A549 treated with DMSO at 1 μM for 4 hours (cell line): ENCODE measurements around the gene HINFP. TPM values are rescaled to one million over a fixed set of nuclear protein-coding genes. Genes with fewer than 3 reads are reported as not detected.

Experiments used
- total RNA-seq: library from RNA; stranded (reverse); fragments of 200-300 nt; extraction: Qiagen RNA extraction; gene quantifications from 5 replicates; pipeline ENCODE4 v1.2.3, GENCODE V29; 2022; ENCODE audit warnings: low read depth

Gene HINFP, protein sequence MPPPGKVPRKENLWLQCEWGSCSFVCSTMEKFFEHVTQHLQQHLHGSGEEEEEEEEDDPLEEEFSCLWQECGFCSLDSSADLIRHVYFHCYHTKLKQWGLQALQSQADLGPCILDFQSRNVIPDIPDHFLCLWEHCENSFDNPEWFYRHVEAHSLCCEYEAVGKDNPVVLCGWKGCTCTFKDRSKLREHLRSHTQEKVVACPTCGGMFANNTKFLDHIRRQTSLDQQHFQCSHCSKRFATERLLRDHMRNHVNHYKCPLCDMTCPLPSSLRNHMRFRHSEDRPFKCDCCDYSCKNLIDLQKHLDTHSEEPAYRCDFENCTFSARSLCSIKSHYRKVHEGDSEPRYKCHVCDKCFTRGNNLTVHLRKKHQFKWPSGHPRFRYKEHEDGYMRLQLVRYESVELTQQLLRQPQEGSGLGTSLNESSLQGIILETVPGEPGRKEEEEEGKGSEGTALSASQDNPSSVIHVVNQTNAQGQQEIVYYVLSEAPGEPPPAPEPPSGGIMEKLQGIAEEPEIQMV
- total RNA-seq: 10.4 to 11.9 TPM (median 10.9 TPM) in 5 replicates

DNA sequence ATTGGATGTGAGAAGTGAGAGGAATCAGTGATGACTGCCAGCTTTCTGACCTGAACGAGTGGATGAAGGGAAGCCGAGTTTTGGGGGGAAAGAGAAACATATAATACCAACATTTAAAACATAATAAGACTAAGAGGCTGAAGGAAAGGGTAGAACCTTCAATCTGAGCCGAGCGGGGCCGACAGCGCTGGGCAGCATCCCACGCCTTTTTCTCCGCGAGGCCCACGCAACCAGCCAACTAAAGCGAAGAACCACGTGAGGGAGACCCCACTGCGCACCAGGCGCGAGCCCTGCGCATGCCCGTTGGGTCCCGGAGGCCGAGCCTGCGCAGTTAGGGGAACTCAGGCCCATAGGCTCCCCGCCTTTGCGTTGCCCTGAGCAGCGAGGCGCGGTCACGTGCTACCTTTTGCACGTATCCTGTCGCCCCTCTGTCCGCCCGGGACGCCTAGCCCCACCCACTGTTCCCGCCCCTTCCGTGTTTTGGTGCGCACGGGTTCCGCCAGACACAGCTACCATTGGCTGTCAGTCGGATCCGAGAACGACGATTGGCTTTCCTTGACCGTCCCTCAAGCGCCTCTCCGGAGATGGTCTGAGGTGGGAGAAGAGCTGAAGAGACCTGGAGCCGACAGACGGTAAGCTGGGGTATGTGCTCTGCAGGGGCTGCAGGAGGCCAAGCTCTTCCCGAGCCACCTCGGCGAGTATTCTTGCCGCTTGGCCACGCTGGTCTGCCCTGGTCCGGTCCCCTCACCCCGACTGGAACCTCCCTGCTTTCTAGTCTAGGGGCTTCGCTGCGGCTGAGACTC lies at the start of gene HINFP:
Gene HINFP (plus strand): TSS at position 573 of the 803 bp plus-strand sequence. CDS start 5,365 bp downstream, outside the sequence.

DNA sequence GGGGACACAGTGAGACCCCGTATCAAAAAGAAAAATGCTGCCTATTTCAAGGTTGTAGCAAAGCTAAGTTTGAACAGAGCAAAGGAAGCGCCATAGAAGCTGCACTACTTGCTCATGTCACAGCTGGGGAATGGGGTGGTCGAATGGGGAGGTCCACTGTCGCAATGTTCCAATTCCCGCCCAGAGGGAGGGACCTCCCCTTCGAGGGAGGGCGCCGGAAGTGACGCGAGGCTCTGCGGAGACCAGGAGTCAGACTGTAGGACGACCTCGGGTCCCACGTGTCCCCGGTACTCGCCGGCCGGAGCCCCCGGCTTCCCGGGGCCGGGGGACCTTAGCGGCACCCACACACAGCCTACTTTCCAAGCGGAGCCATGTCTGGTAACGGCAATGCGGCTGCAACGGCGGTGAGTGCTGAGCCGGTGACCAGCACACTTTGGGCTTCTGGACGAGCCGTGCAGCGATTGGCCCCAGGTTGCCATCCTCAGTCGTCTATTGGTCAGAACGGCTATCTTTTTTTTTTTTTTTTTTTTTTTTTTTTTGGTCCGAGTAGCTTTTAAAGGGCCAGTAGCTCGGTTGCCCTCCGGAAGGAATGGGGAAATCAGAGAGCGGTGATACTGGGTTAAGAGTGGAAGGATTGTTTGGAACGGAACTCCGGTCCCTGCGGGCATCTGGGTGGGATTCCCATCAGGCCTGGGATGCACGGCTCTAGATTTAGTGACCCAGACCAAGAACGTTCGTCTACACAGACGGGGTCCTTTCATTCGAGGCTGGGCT lies 36.5 kb upstream of the HINFP start, which contains the start of gene HMBS:
Gene HMBS (plus strand): TSS at position 219 of the 774 bp plus-strand sequence. CDS start 153 bp downstream, at position 372.

DNA sequence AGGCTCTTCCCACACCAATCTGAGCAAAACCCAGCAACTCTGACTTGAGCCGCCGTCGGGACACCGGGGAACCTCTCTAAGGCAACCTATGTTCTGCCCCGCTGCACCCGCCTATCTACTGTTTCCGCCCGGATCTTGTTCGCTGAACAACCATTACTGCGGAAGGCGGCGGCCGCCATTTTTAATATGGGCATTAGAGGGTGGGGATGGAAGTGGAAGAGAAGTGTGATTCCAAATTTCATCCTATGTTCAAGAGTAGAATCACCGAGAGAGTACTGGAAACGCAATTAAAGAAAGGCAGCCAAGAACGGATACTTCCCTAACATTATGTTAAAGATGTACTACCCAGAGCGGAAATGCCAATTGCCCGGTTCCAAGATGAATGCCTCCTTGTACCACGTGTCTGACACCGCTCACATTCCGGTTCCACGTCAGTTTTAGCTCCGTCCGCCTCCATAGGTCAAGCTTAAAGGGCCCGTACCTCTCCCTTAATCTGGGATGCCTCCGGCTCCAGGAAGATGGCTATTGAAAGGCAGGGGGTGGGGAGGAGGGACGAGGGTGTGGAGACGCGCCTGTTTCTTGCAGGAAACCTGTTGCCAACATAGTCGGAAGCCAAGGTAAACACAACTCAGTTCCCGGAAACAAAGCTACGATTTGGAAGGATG lies 19.5 kb upstream of the HINFP start, which contains the start of gene DPAGT1:
Gene DPAGT1 (minus strand): TSS at position 95 of the 665 bp plus-strand sequence. CDS start 198 bp downstream, outside the sequence.

DNA sequence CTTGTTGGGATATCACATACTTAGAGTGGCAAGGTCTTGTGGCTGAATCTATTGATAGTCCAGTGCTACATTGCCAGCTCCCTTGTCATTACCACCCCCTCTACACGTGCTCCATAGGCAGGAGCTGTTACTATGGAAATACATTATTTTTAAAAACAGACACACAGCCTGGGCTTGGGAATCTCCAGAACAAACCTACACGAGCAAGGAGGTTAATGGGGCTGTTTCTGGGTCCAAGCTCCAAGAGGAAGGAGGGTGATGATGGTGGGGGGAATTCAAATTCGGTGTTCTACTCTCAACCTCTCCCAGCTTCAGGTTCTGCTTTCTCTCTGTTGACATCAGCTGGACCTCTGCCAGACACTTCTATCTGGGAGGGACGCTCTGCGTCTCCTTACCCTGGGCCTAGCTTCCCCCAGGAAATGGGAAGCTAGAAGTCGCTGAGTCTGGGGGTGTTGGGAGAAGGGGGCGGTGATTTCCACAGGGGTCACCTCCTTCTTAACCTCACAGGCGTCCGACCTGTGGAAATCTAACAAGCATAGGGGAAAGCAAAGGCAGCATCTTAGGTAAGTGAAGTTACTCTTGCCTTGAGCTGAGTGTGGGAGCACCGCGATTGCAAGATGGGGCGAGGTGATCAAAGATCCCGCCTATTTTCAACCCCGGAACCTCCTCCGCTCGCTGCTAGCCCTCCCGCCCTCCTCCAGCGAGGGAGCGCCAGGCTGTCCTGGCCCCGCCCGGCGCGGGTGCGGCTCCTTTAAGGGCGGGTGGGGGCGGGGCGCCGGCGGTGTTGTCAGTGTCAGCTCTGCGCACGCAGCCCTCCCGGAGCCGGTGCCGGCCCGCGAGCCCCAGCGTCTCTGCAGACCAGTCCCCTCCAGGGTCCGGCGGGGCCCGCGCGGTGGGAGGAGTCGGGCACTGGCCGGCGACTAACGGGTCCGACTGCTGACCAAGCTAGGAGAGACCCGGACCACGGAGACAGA lies 14.5 kb upstream of the HINFP start, which contains the start of gene C2CD2L:
Gene C2CD2L (plus strand): TSS at position 781 of the 974 bp plus-strand sequence. CDS start 398 bp downstream, outside the sequence.

DNA sequence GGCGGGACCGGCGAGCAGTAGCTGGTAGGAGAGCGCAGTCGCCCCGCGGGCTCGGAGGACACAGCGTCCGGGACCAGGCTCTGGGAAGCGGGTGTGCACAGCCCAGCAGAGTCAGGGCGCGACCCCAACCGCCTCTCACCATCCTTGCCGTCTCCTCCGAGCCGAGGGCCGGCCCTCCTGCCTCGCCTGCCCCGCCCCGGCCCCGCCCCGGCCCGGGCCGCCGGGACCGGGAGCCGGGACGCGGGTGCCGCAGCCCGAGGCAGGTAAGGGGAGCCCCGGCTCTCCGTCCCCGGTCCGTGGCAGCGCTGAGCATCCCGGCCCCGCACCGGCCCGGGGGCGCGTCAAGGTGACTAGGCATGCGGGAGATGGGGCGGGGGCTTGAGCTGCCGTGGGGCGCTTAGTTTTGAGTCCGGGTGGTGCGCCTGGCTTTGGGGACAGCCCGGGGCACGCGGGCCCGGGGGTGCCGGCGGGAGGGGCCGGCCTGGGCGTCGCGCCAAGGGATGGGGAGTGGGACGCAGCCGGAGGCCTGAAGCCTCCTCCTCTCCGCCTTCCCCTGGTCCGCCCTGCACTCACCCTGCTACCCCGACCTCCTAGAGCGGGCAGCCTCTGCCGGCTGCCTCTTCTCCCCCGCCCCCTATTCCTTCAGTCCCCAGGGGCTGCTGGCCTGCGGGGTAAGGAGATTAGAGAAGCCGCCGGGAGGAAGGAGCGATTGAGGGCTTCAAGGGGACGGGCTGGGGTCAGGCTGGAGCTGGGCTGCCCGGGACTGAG lies 27.8 kb downstream of the HINFP start, which contains the start of gene ABCG4:
Gene ABCG4 (plus strand): TSS at position 35 of the 768 bp plus-strand sequence. CDS start 914 bp downstream, outside the sequence.

DNA sequence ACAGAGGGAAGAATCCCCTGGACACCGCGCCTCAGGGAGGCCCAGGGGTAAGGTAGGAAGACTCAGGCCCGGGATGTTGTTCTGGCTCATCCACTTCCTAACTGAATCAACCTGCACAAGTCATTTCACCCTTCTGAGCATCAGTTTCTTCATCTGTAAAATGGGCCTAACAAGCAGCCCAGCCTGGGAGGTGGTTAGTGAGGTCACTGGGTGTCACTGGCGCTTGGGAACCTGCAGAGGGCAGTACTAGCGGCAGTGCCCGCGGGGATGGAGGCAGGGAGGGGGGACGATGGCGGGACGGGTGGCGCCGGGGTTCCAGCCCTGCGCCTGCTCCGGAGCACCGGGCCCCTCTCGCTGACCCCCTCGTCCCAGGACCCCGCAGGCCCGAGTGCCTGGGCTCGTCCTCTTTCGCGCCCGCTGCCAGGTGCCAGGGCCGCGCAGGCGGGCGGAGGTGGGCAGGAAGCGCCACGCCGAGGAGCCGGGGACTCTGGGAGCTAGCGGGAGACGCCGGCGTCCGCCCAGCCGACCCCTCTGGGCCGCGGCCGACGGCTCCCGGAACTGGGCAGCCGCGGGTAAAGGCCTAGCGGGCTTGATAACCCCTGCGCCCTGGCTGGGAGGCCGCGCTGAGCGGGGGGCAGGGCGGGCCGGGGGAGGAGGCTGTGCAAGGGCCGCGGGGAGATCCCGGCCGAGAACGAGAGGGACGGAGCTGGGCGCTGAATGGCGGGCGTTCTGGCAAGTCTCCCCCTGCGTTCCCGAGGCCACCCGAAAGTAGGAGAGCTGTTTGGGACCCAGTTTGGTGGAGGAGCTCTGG lies 47.3 kb downstream of the HINFP start, which contains the start of gene NLRX1:
Gene NLRX1 (plus strand): TSS at position 255 of the 811 bp plus-strand sequence. CDS start 2,679 bp downstream, outside the sequence.

Other genes with a start within 250 kb of the HINFP start
- gene CXCR5, start 237.7 kb upstream of the HINFP start, total RNA-seq: 0.07 to 0.24 TPM (median 0.20 TPM) in 5 replicates
- gene BCL9L, start 195.7 kb upstream of the HINFP start, total RNA-seq: 86.6 to 141 TPM (median 122 TPM) in 5 replicates
- 0.53 to 0.94 TPM (median 0.81 TPM) in 5 replicates for gene UPK2, start 165.3 kb upstream of the HINFP start, total RNA-seq
- not detected in 5 replicates for gene FOXR1, start 149.8 kb upstream of the HINFP start, total RNA-seq
- 10.0 to 18.0 TPM (median 11.3 TPM) in 5 replicates for gene CENATAC, start 123.4 kb upstream of the HINFP start, total RNA-seq
- gene RPS25, start 103.2 kb upstream of the HINFP start, total RNA-seq: 759 to 1,109 TPM (median 829 TPM) in 5 replicates
- gene TRAPPC4, start 102.8 kb upstream of the HINFP start, total RNA-seq: 57.0 to 64.6 TPM (median 62.7 TPM) in 5 replicates
- gene SLC37A4, start 90.7 kb upstream of the HINFP start, total RNA-seq: 10.3 to 11.8 TPM (median 11.0 TPM) in 5 replicates
- 46.0 to 54.7 TPM (median 51.4 TPM) in 5 replicates for gene HYOU1, start 64.4 kb upstream of the HINFP start, total RNA-seq
- 10.7 to 13.6 TPM (median 12.8 TPM) in 5 replicates for gene VPS11, start 53.8 kb upstream of the HINFP start, total RNA-seq
- gene HMBS, start 36.7 kb upstream of the HINFP start, total RNA-seq: 45.9 to 53.9 TPM (median 52.6 TPM) in 5 replicates
- gene DPAGT1, start 19.7 kb upstream of the HINFP start, total RNA-seq: 35.9 to 44.7 TPM (median 42.6 TPM) in 5 replicates
- gene C2CD2L, start 14.2 kb upstream of the HINFP start, total RNA-seq: 5.2 to 7.0 TPM (median 6.6 TPM) in 5 replicates
- 0.19 to 0.36 TPM (median 0.25 TPM) in 5 replicates for gene ABCG4, start 27.5 kb downstream of the HINFP start, total RNA-seq
- 9.3 to 11.7 TPM (median 11.5 TPM) in 5 replicates for gene NLRX1, start 47.1 kb downstream of the HINFP start, total RNA-seq
- 0.07 to 0.25 TPM (median 0.17 TPM) in 3 of 5 replicates, not detected in the others for gene NHERF4, start 63.9 kb downstream of the HINFP start, total RNA-seq
- 7.8 to 11.6 TPM (median 10.8 TPM) in 5 replicates for gene CBL, start 84.8 kb downstream of the HINFP start, total RNA-seq
- gene MCAM, start 195.6 kb downstream of the HINFP start, total RNA-seq: 10.4 to 13.7 TPM (median 11.8 TPM) in 5 replicates
- gene RNF26, start 212.9 kb downstream of the HINFP start, total RNA-seq: 32.7 to 44.8 TPM (median 36.3 TPM) in 5 replicates
- gene C1QTNF5, start 219.3 kb downstream of the HINFP start, total RNA-seq: not detected in 5 replicates
- not detected in 5 replicates for gene MFRP, start 225.1 kb downstream of the HINFP start, total RNA-seq